ENCODE data around the gene FBXL7. TPM values are rescaled to one million over a fixed set of nuclear protein-coding genes. Genes with fewer than 3 reads are reported as not detected.

Gene FBXL7
- total RNA-seq, 2 experiments from 2014 or later, result not detected

- Mint-ChIP-seq H3K4me3 (no peak overlapping the region), H3K4me1 (ENCODE audit: low read depth) (no peaks in the 10 kb centered on the region), H3K27ac (no peak overlapping the region), H3K27me3 (no peaks in the 10 kb centered on the region), H3K36me3 (ENCODE audit: low read depth) (no peaks in the 10 kb centered on the region), H3K9me3 (peaks cover 4% of the 10 kb centered on the region)
- Histone ChIP-seq H3K9me3 (ENCODE audit: control insufficient read depth in 1 of 2, insufficient read depth in 1 of 2, low read length in 2 of 2) (peaks cover 0 to 2% of the 10 kb centered on the region in 2 experiments), H3K4me3 (ENCODE audit: low read length) (no peak overlapping the region), H3K27ac (ENCODE audit: low read depth in 1 of 2, low read length in 2 of 2) (no peak overlapping the region), H3K4me1 (ENCODE audit: insufficient read depth, low read length) (no peaks in the 10 kb centered on the region), H3K27me3 (ENCODE audit: control insufficient read depth in 1 of 2, insufficient read depth in 2 of 2, low read length in 2 of 2) (no peaks in the 10 kb centered on the region), H3K36me3 (ENCODE audit: insufficient read depth, low read length) (no peaks in the 10 kb centered on the region)
- ATAC-seq (ENCODE audit: poor library complexity) (no peak), DNase-seq (no peak)
- ChIA-PET POLR2A (no interaction called here), CTCF (no interaction called here)
- no peak for TF ChIP-seq CTCF (IDR thresholded peaks at IDR 0.05)
- intact Hi-C loops (cut with DNase I, micrococcal nuclease), result no loop called here
Observed at GRCh38 chr5:15655683-15656082, 155.7 kb downstream of the FBXL7 start.

GRCh38 chr5:15664961-15665360 is 165.0 kb downstream of the FBXL7 start:
- H3K9me3 Mint-ChIP-seq, result peaks cover 15% of the 10 kb centered on the region
- no peaks in the 10 kb centered on the region for H3K9me3 ChIP-seq (ENCODE audit: control insufficient read depth in 1 of 2, insufficient read depth in 1 of 2, low read length in 2 of 2)
- H3K4me3 Mint-ChIP-seq, result no peak overlapping the region
- POLR2A ChIA-PET, result no interaction called here
- CTCF ChIA-PET, result no interaction called here
- no peaks in the 10 kb centered on the region for H3K36me3 ChIP-seq (ENCODE audit: insufficient read depth, low read length)
- DNase-seq (no peak), ATAC-seq (ENCODE audit: poor library complexity) (no peak)
- intact Hi-C loops (cut with DNase I, micrococcal nuclease), result no loop called here
- TF ChIP-seq CTCF (IDR thresholded peaks at IDR 0.05), result no peak
- H3K27ac Mint-ChIP-seq, result no peak overlapping the region
- no peaks in the 10 kb centered on the region for H3K4me1 Mint-ChIP-seq (ENCODE audit: low read depth)
- no peak overlapping the region for H3K27ac ChIP-seq (ENCODE audit: low read depth in 1 of 2, low read length in 2 of 2)
- no peaks in the 10 kb centered on the region for H3K36me3 Mint-ChIP-seq (ENCODE audit: low read depth)
- no peaks in the 10 kb centered on the region for H3K27me3 Mint-ChIP-seq
- H3K4me1 ChIP-seq (ENCODE audit: insufficient read depth, low read length), result no peaks in the 10 kb centered on the region
- H3K4me3 ChIP-seq (ENCODE audit: low read length), result no peak overlapping the region
- H3K27me3 ChIP-seq (ENCODE audit: control insufficient read depth in 1 of 2, insufficient read depth in 2 of 2, low read length in 2 of 2), result no peaks in the 10 kb centered on the region

GRCh38 chr5:15669826-15670225 is 169.8 kb downstream of the FBXL7 start:
- Histone ChIP-seq H3K27me3 (ENCODE audit: control insufficient read depth in 1 of 2, insufficient read depth in 2 of 2, low read length in 2 of 2) (no peaks in the 10 kb centered on the region), H3K4me1 (ENCODE audit: insufficient read depth, low read length) (no peaks in the 10 kb centered on the region), H3K36me3 (ENCODE audit: insufficient read depth, low read length) (no peaks in the 10 kb centered on the region), H3K27ac (ENCODE audit: low read depth in 1 of 2, low read length in 2 of 2) (no peak overlapping the region), H3K4me3 (ENCODE audit: low read length) (no peak overlapping the region), H3K9me3 (ENCODE audit: control insufficient read depth in 1 of 2, insufficient read depth in 1 of 2, low read length in 2 of 2) (peaks cover 0 to 6% of the 10 kb centered on the region in 2 experiments)
- Mint-ChIP-seq H3K27me3 (no peaks in the 10 kb centered on the region), H3K27ac (no peak overlapping the region), H3K36me3 (ENCODE audit: low read depth) (no peaks in the 10 kb centered on the region), H3K4me3 (no peak overlapping the region), H3K4me1 (ENCODE audit: low read depth) (no peaks in the 10 kb centered on the region), H3K9me3 (peaks cover 7% of the 10 kb centered on the region)
- intact Hi-C loops (cut with DNase I, micrococcal nuclease), result no loop called here
- no peak for TF ChIP-seq CTCF (IDR thresholded peaks at IDR 0.05)
- POLR2A ChIA-PET, result no interaction called here
- DNase-seq (no peak), ATAC-seq (ENCODE audit: poor library complexity) (no peak)
- CTCF ChIA-PET, result no interaction called here
